Liver (tissue), 3 donors: Measurements from ENCODE around the gene GRK2.

ENCODE experiments used
- ATF3 ChIP-seq: IDR thresholded peaks from 2 replicates; pipeline ENCODE4 v1.6.1; 2016; ENCODE audit warnings: antibody characterized with exemption
- CTCF ChIP-seq: fragments of 150-350 bp; IDR thresholded peaks from 2 replicates; pipeline ENCODE4 v1.5.1; 2017; ENCODE audit warnings: improper control_type of control experiment, low read depth, low read length; ENCODE audit not compliant: missing input control
- HNF4G ChIP-seq: IDR thresholded peaks from 2 replicates; pipeline ENCODE4 v1.6.1; 2016; ENCODE audit warnings: antibody characterized with exemption
- JUND ChIP-seq, 2 donors: IDR thresholded peaks; 2 replicates each; pipeline ENCODE4 v1.6.1; 2016; ENCODE audit warnings: antibody characterized with exemption in 2 of 2
- MAX ChIP-seq: IDR thresholded peaks from 2 replicates; pipeline ENCODE4 v1.6.1; 2016; ENCODE audit warnings: antibody characterized with exemption
- RAD21 ChIP-seq, 2 donors: IDR thresholded peaks; 2 replicates each; pipeline ENCODE4 v1.6.1; 2016; ENCODE audit warnings: antibody characterized with exemption in 2 of 2, mild to moderate bottlenecking in 2 of 2
- REST ChIP-seq: IDR thresholded peaks from 2 replicates; pipeline ENCODE4 v1.6.1; 2016; ENCODE audit warnings: antibody characterized with exemption, mild to moderate bottlenecking
- YY1 ChIP-seq: IDR thresholded peaks from 2 replicates; pipeline ENCODE4 v1.6.1; 2016; ENCODE audit warnings: antibody characterized with exemption, mild to moderate bottlenecking
- ZBTB33 ChIP-seq: IDR thresholded peaks from 2 replicates; pipeline ENCODE4 v1.6.1; 2016; ENCODE audit warnings: antibody characterized with exemption
- donor health status: healthy.
- donor health status: healthy.

- TF ChIP-seq CTCF (no peak), ZBTB33 (no peak), MAX (no peak), YY1 (no peak), JUND (IDR thresholded peaks at IDR 0.05) (no peak), HNF4G (no peak), REST (no peak), RAD21 (IDR thresholded peaks at IDR 0.05) (no peak), ATF3 (no peak)
Measured at GRCh38 chr11:67243051-67243450, 23.2 kb upstream of the GRK2 start.
